Spleen (tissue), 7 donors: ENCODE data around the gene F13A1.

Experiments
- POLR2A ChIP-seq, 3 donors: fragments of 450-650 bp; IDR thresholded peaks; one replicate each; pipeline ENCODE4 v1.5.1; 2017; ENCODE audit warnings: antibody characterized with exemption in 3 of 3, mild to moderate bottlenecking in 1 of 3
- POLR2AphosphoS5 ChIP-seq, 3 donors: sonication (generic); formaldehyde crosslinking; IDR thresholded peaks; one replicate each; pipeline ENCODE4 v1.5.1; 2017; ENCODE audit warnings: antibody characterized with exemption in 3 of 3
- TF ChIP-seq, protein P1 (sequence below), 11 experiments: fragments of 200-600 bp in 7 of 11; fragments of 450-650 bp in 4 of 11; sonication (generic) in 4 of 11; IDR thresholded peaks in 8 of 11; conservative IDR thresholded peaks in 3 of 11; 1 replicate in 7 of 11; 2 replicates in 4 of 11; pipeline versions ENCODE4 v1.4.0 to v1.8.0; 2016 to 2021; ENCODE audit warnings: antibody characterized with exemption in 11 of 11, inconsistent platforms in 4 of 11, mild to moderate bottlenecking in 1 of 11
- donor health status: DM: no; HTN: no; CAD: no; lungs with moderate emphysema.
- donor health status: DM: no; HTN: no; CAD: no.
- donor health status: DM: no; HTN: no; CAD: no.

DNA sequence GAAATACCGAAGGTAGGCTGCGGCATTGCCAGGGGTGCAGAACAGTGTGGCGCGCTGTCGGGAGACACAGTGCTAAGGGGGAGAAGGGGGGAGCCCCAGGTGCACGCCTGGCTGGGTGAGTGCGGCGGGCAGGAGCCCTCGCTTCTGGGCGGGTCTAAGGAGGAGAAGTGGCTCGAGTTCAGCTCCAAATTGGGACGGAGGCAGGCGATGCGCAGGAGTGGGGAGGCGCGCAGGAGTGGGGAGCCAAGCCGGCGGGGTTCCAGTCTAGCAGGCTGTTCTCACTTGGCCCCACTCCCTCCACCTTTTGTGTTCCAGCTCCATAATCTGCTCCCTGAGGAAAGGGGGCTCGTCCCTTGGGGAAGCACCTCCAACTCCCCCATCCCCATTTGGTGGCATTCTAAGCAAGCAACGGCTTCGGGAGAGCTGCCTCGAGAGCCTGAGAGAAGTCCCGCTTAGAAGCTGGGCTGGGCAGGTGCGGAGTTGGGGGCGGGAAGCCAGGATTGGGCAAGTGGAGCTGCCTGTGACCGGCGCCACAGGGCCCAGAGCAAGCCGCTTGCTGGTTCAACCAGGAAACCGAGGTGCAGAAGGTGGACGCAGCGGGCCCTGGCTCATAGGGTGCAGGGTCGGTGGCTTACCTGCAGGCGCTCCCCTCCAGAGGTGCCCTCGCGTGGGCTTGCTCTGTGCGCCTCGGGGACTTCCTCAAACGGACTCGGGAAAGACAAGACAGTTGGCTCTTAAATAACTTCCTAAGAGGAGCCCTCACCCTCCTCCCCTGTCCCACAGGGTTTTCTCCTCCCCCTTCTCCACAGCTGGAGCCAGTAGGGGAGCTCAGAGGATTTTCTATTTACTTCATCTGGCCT is at the start of gene F13A1:
- TF ChIP-seq, protein P1, sequence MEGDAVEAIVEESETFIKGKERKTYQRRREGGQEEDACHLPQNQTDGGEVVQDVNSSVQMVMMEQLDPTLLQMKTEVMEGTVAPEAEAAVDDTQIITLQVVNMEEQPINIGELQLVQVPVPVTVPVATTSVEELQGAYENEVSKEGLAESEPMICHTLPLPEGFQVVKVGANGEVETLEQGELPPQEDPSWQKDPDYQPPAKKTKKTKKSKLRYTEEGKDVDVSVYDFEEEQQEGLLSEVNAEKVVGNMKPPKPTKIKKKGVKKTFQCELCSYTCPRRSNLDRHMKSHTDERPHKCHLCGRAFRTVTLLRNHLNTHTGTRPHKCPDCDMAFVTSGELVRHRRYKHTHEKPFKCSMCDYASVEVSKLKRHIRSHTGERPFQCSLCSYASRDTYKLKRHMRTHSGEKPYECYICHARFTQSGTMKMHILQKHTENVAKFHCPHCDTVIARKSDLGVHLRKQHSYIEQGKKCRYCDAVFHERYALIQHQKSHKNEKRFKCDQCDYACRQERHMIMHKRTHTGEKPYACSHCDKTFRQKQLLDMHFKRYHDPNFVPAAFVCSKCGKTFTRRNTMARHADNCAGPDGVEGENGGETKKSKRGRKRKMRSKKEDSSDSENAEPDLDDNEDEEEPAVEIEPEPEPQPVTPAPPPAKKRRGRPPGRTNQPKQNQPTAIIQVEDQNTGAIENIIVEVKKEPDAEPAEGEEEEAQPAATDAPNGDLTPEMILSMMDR (IDR thresholded peaks at IDR 0.05 in 8 of 11, conservative IDR thresholded peaks at IDR 0.05 in 3 of 11): no peak
- TF ChIP-seq POLR2A (IDR thresholded peaks at IDR 0.05): no peak
- no peak for TF ChIP-seq POLR2AphosphoS5 (IDR thresholded peaks at IDR 0.05)
